Fibroblast of lung (primary cell): ENCODE measurements around the gene CTDP1.

Experiments used
- EZH2 ChIP-seq: IDR thresholded peaks from 2 replicates; pipeline ENCODE4 v1.5.1; 2012; ENCODE audit warnings: low read length, control low read depth, mild to moderate bottlenecking; ENCODE audit errors: missing control alignments
- TF ChIP-seq, protein P1 (sequence below), 2 donors: IDR thresholded peaks in 1 of 2; conservative IDR thresholded peaks in 1 of 2; 1 replicate in 1 of 2; 2 replicates in 1 of 2; pipeline ENCODE4 v1.5.1; 2011 to 2012; ENCODE audit warnings: low read length in 2 of 2, control low read depth in 1 of 2, inconsistent platforms in 1 of 2, low read depth in 1 of 2, mild to moderate bottlenecking in 1 of 2

DNA sequence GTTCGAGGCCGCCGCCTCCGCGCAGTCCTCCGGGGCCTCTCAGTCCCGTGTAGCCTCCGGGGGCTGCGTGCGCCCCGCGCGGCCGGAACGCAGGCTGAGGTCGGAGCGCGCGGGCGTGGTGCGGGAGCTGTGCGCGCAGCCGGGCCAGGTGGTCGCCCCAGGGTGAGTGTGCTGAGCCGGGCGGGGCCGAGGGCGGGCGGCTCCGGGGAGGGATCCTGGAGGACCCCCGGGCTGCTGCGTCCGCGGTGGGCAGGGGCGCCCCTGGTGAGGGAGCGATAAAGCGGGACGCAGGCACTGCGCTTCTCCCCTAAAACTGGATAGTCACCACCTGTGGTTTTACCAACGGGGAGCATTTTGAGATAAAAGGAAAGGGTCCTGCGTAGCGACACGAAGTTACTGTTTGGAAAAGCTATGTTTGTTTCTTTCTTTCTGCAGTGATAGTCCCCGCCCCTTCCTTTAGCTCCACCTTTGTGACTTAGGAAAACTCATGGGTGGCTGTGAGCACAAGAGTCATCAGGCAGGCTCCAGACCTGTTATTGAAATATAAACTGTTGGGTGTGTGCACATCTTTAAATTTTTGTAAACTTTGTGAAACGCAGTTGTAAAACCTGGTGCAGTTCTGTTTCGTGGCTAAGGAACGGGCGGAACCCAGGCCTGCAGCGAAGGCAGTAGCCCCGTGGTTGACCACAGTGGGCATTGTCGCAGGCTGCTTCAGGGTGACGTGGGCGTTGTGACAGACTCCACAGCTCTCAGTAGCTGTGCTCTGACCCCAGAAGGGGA lies 687 bp downstream of the CTDP1 start:
- TF ChIP-seq, protein P1, sequence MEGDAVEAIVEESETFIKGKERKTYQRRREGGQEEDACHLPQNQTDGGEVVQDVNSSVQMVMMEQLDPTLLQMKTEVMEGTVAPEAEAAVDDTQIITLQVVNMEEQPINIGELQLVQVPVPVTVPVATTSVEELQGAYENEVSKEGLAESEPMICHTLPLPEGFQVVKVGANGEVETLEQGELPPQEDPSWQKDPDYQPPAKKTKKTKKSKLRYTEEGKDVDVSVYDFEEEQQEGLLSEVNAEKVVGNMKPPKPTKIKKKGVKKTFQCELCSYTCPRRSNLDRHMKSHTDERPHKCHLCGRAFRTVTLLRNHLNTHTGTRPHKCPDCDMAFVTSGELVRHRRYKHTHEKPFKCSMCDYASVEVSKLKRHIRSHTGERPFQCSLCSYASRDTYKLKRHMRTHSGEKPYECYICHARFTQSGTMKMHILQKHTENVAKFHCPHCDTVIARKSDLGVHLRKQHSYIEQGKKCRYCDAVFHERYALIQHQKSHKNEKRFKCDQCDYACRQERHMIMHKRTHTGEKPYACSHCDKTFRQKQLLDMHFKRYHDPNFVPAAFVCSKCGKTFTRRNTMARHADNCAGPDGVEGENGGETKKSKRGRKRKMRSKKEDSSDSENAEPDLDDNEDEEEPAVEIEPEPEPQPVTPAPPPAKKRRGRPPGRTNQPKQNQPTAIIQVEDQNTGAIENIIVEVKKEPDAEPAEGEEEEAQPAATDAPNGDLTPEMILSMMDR (conservative IDR thresholded peaks at IDR 0.05 in 1 of 2, IDR thresholded peaks at IDR 0.05 in 1 of 2; ENCODE audit: low read depth in 1 of 2, low read length in 2 of 2), result no peak
- no peak for TF ChIP-seq EZH2
